Hematopoietic multipotent progenitor cell treated with erythropoietin and hydrocortisone succinate and interleukin-3 and kit ligand, for 8 days (in vitro differentiated cells): ENCODE results near the gene GLIPR2.
A peak's percentile ranks its signal among the peaks of the same experiment; 100 is the strongest.
"Not testable (repeated sequence)": the region's sequence is repeated elsewhere in the genome, so short reads cannot be mapped to it uniquely, and the experiment has no call there.

Experiments
- DNase-seq: peaks from one replicate; pipeline ENCODE4 v3.0.0-alpha.2; 2015

GLIPR2 gene

GRCh38 chr9:36145970-36146369 lies 9.4 kb downstream of the GLIPR2 start:
- DNase-seq, result no peak

GRCh38 chr9:36146651-36147050 lies 10.1 kb downstream of the GLIPR2 start:
- DNase-seq, result no peak

GRCh38 chr9:36147441-36148175 lies 11.1 kb downstream of the GLIPR2 start:
- no peak for DNase-seq

GRCh38 chr9:36148311-36149051 lies 11.9 kb downstream of the GLIPR2 start:
- peak; percentile 92 for DNase-seq

- no peak for DNase-seq
Measured at GRCh38 chr9:36149197-36149596, 12.7 kb downstream of the GLIPR2 start.

- DNase-seq, result no peak
Measured at GRCh38 chr9:36150574-36151315, 14.2 kb downstream of the GLIPR2 start.

GRCh38 chr9:36151316-36152210 lies 15.0 kb downstream of the GLIPR2 start:
- DNase-seq, result peak; percentile 78

GRCh38 chr9:36152741-36153438 lies 16.4 kb downstream of the GLIPR2 start:
- no peak for DNase-seq

- DNase-seq, result no peak
Measured at GRCh38 chr9:36153746-36154145, 17.2 kb downstream of the GLIPR2 start.

GRCh38 chr9:36154331-36154952 lies 17.9 kb downstream of the GLIPR2 start:
- DNase-seq, result no peak

GRCh38 chr9:36156116-36156515 lies 19.6 kb downstream of the GLIPR2 start:
- DNase-seq, result no peak

- peak; percentile 35 for DNase-seq
Measured at GRCh38 chr9:36158122-36158521, 21.6 kb downstream of the GLIPR2 start.

GRCh38 chr9:36158917-36159316 lies 22.4 kb downstream of the GLIPR2 start:
- no peak for DNase-seq

- DNase-seq, result not testable (repeated sequence)
Measured at GRCh38 chr9:36159509-36159908, 23.0 kb downstream of the GLIPR2 start.

GRCh38 chr9:36160126-36160525 lies 23.6 kb downstream of the GLIPR2 start:
- DNase-seq, result not testable (repeated sequence)

GRCh38 chr9:36161187-36161586 lies 24.7 kb downstream of the GLIPR2 start:
- DNase-seq, result no peak

GRCh38 chr9:36162211-36162738 lies 25.7 kb downstream of the GLIPR2 start:
- no peak for DNase-seq

- DNase-seq, result no peak
Measured at GRCh38 chr9:36163049-36163785, 26.7 kb downstream of the GLIPR2 start.

- DNase-seq, result no peak
Measured at GRCh38 chr9:36163786-36164170, 27.2 kb downstream of the GLIPR2 start.

GRCh38 chr9:36164372-36164771 lies 27.8 kb downstream of the GLIPR2 start:
- DNase-seq, result no peak
